Activated T-cell treated with anti-CD3 and anti-CD28 coated beads for 4 hours (primary cell): ENCODE measurements around the gene SRPK2.

Experiments used
- DNase-seq: peaks from one replicate; pipeline ENCODE4 v3.0.0-alpha.2; 2020

SRPK2 gene

DNA sequence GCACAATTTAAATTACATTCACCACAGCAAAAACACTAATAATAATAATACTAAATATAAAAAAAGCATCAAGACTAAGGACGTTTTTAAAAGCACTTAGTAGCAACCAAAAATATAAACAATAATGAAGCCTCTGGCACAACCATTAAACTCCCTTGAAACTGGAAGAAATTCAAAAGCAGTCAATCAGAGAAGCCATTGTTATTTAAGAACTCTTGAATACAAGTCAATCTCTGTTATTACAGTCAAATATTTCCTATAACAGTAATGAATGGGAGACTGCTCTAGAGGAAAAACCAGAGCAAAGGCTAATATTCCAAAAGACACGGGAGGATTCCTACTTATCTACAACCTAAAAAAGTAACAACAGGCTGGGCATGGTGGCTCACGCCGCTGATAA is 210.5 kb downstream of the SRPK2 start:
- no peak for DNase-seq

GRCh38 chr7:105177026-105177425 is 211.7 kb downstream of the SRPK2 start:
- DNase-seq = no peak

DNA sequence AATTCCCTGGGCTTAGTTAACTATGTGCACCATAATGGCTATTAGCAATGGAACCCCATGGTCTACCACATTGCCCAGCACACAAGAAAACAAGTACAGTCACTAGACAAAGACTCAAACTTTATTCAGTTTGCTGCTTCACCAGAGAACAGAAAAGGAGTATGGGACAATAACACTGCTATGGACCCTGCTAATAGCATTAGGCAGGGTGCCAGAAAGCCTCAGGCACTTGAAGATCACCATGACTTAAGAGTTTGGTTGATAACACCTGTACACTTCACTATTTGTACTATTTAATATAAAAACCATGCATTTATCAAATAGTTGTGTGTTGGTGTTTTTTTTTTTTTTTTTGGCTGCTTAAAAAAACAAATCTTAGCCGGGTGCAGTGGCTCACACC is 215.1 kb downstream of the SRPK2 start:
- DNase-seq = no peak

GRCh38 chr7:105164751-105165150 is 224.0 kb downstream of the SRPK2 start:
- DNase-seq = no peak

GRCh38 chr7:105163718-105164117 is 225.0 kb downstream of the SRPK2 start:
- no peak for DNase-seq

DNA sequence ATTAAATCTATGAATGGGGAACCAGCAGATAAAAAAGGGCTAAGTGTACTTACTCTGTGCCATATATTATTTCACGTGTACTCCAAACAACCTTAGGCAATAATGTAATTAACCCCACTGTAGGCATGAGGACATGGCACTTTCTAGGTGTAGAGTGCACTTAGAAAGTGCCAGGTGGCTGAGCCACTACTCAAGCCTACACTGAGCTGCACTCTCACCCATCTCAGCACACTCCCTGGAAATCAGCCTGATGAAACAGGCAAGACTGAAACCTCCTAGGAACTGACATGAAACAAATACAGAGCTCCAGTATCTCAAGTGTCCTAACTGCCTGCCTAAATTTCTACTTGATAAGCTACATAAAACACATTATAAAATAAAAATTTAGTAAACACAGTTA is 227.4 kb downstream of the SRPK2 start:
- no peak for DNase-seq

GRCh38 chr7:105157278-105157677 is 231.4 kb downstream of the SRPK2 start:
- no peak for DNase-seq

- no peak for DNase-seq
Observed at GRCh38 chr7:105156731-105157130, 232.0 kb downstream of the SRPK2 start.

- no peak for DNase-seq
Observed at GRCh38 chr7:105154084-105154483, 234.6 kb downstream of the SRPK2 start.

DNA sequence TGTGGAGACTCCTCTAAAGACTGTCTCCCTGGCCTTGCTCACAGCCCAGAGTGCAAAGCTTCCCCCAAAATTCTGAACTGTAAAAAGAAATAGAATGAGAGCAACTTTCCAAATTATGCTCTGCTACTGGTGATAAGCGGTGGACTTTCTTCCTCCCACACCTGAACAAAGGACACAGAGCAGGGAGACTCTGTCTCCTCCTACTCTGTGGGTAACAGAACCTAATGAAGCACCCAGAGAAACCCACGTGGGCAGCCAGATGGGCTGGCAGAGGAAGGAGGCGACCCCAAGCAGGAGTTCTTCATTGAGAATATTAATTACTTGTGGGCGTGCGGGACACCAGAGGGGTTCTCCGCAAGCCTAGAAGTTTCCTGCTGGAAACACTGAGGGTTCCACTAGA is 235.2 kb downstream of the SRPK2 start:
- no peak for DNase-seq

DNA sequence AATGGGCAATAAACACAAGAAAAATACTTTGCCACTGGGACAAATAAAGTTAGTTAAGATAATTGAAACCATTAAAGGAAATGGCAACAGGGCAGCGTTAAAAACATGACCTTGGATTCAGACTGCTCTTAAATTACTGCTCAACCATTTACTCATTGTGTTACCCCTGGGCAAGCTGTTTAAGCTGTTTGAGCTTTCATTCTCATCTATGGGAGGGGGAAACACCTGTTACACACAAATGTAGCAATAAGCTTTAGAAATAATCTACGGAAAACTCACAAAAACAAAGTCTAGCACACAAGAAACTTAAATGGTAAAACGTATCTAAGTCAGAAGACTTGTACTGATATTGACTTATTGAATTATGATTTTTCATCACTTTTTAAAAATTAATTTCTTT is 237.6 kb downstream of the SRPK2 start:
- DNase-seq = no peak

- no peak for DNase-seq
Observed at GRCh38 chr7:105149827-105150226, 238.9 kb downstream of the SRPK2 start.

GRCh38 chr7:105141068-105141467 is 247.7 kb downstream of the SRPK2 start:
- no peak for DNase-seq

GRCh38 chr7:105139381-105139780 is 249.3 kb downstream of the SRPK2 start:
- no peak for DNase-seq

DNA sequence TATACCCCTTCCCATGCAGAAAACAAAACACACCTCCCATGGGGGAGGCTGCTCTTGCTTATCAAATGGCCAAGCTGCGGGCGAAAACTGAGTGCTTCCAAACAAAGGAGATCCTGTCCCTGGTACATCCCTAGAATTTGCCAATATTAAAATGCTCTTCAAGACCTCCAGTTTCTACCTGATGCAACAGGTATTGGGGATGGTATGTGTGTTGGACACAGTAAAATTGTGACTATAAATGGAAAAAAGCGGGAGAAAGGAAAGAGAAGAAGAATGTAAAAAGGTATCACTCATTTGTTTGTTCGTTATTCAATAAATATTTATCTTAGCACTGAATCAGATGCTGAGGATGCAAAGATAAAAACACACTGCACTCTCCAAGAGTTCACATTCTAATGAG is 250.8 kb downstream of the SRPK2 start:
- no peak for DNase-seq

DNA sequence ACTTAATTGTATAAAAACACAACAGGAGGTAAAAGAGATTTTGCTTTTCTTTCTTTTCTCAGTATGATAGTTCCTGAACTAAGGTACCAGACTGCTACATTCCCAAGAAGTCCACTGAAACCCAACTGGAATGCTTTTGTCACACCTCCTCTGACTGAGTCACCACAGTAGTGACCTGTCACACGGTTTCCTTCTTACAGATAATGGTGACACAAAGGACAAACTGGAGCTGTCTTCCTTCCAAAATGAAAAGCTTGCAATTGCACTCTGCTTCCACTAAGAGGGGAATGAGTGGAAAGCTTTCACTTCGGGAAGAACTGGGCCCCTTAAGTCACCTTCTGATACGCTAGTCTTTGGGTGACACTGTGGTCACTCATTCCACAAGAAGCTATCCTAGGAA is 252.5 kb downstream of the SRPK2 start:
- DNase-seq = no peak

GRCh38 chr7:105133986-105134655 is 254.6 kb downstream of the SRPK2 start:
- DNase-seq = no peak

DNA sequence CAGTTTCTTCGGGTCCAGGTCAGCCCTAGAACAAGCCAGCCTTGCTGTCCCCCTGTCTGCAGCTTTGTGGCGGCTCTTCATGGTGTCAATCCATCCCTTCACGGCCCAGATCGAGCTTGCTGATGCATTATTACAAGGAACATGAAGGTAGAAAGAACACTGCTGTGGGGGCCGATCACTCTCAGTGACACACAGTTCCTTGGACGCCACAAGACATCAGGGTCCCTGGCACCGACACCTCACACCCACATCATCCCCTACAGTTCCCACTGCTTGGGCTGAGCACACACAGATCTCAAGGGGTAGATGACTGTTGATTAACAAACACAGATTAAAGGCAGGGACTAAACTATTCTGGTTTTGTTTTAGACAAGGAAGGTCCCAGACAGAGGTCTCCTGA is 255.4 kb downstream of the SRPK2 start:
- DNase-seq = no peak

- no peak for DNase-seq
Observed at GRCh38 chr7:105132835-105133234, 255.9 kb downstream of the SRPK2 start.

DNA sequence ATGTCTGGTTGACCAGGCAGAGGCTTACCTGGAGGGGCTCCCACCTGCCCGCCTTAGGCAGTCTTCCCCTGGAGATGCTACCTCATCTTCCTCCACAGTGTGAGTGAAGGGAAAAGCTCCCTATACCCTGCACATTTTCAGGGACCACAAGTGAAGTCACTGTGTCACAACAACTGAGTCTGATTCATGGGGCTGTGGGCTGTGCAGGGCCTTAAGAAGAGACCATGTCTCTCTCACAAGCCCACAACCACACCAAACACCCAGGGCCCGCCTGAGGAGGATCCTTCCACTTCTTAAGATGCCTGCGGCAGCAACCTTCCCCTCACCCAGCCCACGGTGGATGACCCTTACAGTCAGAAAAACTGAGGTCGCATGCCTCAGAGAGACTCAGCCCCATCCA is 256.4 kb downstream of the SRPK2 start:
- no peak for DNase-seq

DNA sequence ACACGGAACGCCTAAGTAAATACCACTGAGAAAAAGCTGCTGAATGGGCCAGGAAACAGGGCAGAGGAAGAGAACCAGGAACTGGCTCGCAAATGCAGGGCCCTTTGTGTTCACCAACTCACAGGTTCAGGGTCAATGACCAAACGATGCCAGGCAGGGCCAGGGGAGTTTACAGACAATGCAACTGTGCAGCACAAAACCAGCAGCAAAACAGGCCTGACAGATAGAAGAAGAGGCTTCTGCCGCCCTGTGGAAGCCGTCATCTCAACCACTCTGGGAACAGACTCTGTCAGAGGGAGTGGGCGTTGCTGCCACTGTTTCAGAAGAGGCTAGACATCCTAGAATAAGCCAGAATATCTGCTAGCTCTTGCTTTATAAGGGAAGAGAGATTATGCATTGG is 256.8 kb downstream of the SRPK2 start:
- no peak for DNase-seq

GRCh38 chr7:105131033-105131656 is 257.6 kb downstream of the SRPK2 start:
- no peak for DNase-seq

DNA sequence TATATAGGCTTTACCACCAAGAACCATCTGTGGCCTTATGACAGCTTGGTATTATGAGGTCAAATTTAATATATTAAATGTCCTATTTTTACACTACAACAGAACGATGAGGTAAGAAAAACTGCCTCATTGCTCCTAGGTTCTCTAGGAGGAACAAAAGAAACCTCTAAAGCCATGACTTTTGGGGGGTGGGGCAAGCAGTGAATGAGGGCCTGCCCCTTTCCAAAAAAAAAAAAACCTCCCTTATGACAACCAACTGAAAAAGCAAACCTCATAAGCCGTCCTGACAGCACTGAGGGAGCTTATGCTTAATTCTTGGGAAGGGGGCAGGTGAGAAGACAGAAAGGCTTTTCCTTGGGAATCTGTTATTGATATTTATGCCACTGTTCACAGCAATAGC is 258.1 kb downstream of the SRPK2 start:
- DNase-seq = no peak

DNA sequence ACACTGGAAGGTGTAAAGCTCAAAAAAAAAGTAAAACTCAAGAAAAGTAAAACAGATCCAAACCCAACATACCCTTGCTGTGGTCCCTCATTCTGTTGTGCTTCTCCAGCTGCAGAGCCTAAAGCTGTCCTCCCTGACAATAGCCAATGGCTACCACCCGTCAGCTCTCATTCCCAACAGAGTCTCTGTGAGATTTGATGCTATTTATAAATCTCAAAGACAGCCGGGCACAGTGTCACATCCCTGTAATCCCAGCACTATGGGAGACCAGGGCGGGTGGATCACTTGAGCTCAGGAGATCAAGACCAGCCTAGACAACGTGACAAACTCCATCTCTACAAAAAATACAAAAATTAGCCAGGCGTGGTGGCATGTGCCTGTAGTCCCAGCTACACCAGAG is 258.7 kb downstream of the SRPK2 start:
- no peak for DNase-seq

GRCh38 chr7:105127179-105127578 is 261.5 kb downstream of the SRPK2 start:
- DNase-seq = no peak
